BE2C (cell line): ENCODE results near the gene SH3RF3.
"Not testable (repeated sequence)": the region's sequence is repeated elsewhere in the genome, so short reads cannot be mapped to it uniquely, and the experiment has no call there.

Experiments used
- DNase-seq: peaks from one replicate; pipeline ENCODE4 v3.0.0-alpha.2; 2020
- H3K27me3 ChIP-seq: fragments of 250-450 bp; sonication (Bioruptor Pico); 2 replicates; pipeline ENCODE4 v1.5.1; 2020; ENCODE audit warnings: mild to moderate bottlenecking
- H3K36me3 ChIP-seq: fragments of 250-450 bp; sonication (Bioruptor Pico); 2 replicates; pipeline ENCODE4 v1.5.1; 2020; ENCODE audit warnings: mild to moderate bottlenecking
- H3K4me1 ChIP-seq: fragments of 250-450 bp; sonication (Bioruptor Pico); 2 replicates; pipeline ENCODE4 v1.5.1; 2020
- H3K4me3 ChIP-seq: 2 replicates; pipeline ENCODE4 v1.5.1; 2011; ENCODE audit warnings: low read depth, low read length
- H3K9me3 ChIP-seq: fragments of 250-450 bp; sonication (Bioruptor Pico); 2 replicates; pipeline ENCODE4 v1.5.1; 2020
- CTCF ChIP-seq: IDR thresholded peaks from 2 replicates; pipeline ENCODE4 v1.5.1; 2012; ENCODE audit warnings: mild to moderate bottlenecking, low read depth, low read length

SH3RF3 gene

GRCh38 chr2:109155553-109156451 is 26.8 kb downstream of the SH3RF3 start:
- Histone ChIP-seq H3K36me3 (no peaks in the 10 kb centered on the region), H3K9me3 (no peaks in the 10 kb centered on the region), H3K4me1 (no peaks in the 10 kb centered on the region), H3K27me3 (no peaks in the 10 kb centered on the region), H3K4me3 (no peak overlapping the region)
- no peak for TF ChIP-seq CTCF
- no peak for DNase-seq

DNA sequence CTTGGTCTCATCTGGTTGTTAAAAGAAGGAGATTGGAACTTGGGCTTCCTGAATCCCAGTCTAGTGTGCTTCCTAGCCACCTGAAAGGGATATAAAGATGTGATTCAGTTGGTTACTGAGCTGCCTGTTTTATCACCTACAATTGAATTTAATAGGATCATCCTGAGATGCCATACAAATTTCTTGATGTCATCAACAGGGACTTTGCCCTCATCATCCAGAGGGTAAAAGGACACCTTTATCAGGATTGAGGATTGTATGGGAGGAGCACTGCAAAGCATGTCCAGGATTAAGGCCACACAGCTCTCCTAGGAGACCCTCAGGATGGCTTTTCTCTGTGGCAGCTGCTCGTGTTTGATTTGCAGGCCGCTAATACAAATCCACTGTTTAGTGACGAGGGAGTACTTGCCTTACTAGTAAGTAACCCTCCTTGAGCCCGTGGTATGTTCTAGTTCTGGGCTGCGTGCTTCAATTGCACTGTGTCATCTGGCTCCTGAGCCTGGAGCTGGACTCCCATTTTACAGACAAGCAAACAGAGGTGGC is 28.6 kb downstream of the SH3RF3 start:
- Histone ChIP-seq H3K36me3 (no peaks in the 10 kb centered on the region), H3K9me3 (no peaks in the 10 kb centered on the region), H3K4me1 (no peaks in the 10 kb centered on the region), H3K4me3 (no peak overlapping the region), H3K27me3 (no peaks in the 10 kb centered on the region)
- no peak for TF ChIP-seq CTCF
- no peak for DNase-seq

- Histone ChIP-seq H3K27me3 (no peaks in the 10 kb centered on the region), H3K9me3 (no peaks in the 10 kb centered on the region), H3K4me1 (no peaks in the 10 kb centered on the region), H3K4me3 (no peak overlapping the region), H3K36me3 (no peaks in the 10 kb centered on the region)
- TF ChIP-seq CTCF = no peak
- DNase-seq = no peak
Observed at GRCh38 chr2:109158237-109158636, 29.2 kb downstream of the SH3RF3 start.

DNA sequence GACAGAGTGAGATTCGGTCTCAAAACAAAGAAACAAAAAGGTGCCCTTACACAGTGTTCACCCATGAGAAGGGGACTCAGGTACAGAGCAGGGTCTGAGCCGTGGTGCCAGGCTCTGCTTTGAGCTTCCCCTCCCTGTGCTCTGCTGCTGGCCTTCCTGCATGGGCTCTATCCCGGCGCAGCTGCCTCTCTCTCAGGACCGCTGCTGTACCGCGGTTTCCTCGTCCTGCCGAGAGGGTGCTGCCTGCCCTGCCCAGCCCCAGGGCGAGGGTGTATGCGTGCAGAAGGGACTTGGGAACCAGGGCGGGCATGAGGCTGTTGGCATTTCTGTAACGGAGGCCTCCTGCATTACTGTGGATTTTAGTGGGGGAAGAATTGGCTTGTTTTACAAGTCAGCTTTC is 30.1 kb downstream of the SH3RF3 start:
- Histone ChIP-seq H3K4me1 (no peaks in the 10 kb centered on the region), H3K27me3 (no peaks in the 10 kb centered on the region), H3K9me3 (no peaks in the 10 kb centered on the region), H3K4me3 (no peak overlapping the region), H3K36me3 (no peaks in the 10 kb centered on the region)
- no peak for TF ChIP-seq CTCF
- DNase-seq = no peak

DNA sequence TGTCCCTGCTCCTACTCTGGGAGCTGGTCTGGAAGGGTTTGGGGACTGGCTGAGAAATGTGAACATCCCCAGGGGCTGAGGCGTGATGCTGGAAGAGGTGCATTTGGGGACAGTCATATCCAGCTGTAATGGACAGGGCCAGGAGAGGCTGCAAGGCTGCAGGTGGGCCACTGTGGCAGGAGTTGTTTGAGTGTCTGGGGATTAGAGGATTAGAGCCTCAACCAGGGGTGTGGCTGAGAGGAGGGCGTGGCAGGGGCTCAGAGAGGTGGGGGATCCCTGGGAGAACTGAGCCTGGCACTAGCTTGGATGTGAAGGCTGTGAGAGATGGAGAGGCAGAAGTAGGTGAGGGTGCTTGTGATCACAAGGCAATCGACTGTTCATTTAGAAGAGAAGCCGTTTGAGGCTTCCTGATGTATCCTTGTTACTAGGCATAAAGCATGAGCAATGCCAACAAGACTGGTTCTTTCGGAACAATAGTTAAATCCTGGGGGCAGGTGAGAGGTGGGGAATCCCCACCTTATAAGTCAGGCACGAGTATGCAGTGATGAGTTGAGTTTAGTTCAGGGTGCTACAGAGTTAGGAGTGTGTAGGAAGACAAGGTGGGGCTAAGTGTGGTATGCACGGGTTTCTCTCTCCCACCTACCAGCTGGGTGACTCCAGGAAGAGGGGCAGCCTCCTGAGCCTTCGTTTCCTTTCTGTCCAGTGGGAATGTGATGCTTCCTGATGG is 31.9 kb downstream of the SH3RF3 start:
- DNase-seq = no peak
- Histone ChIP-seq H3K27me3 (no peaks in the 10 kb centered on the region), H3K9me3 (no peaks in the 10 kb centered on the region), H3K4me3 (no peak overlapping the region), H3K4me1 (no peaks in the 10 kb centered on the region), H3K36me3 (no peaks in the 10 kb centered on the region)
- no peak for TF ChIP-seq CTCF

- not testable (repeated sequence) for DNase-seq, H3K4me3 ChIP-seq, H3K4me1 ChIP-seq, H3K27me3 ChIP-seq, H3K9me3 ChIP-seq, H3K36me3 ChIP-seq
Observed at GRCh38 chr2:109162367-109162766, 33.4 kb downstream of the SH3RF3 start.
